HG02885 (cell line): ENCODE measurements around the gene GALNT15.
A peak's percentile ranks its signal among the peaks of the same experiment; 100 is the strongest.

Source experiments
- ATAC-seq: cut with Tn5 transposase; IDR thresholded peaks from one replicate; pipeline ENCODE4 v1.9.1; 2021; ENCODE audit warnings: mild to moderate bottlenecking; ENCODE audit not compliant: unreplicated experiment, poor library complexity

Gene GALNT15

GRCh38 chr3:16247282-16248061, 73.0 kb downstream of the GALNT15 start:
- peak; percentile 85 for ATAC-seq

- ATAC-seq: no peak
Observed at GRCh38 chr3:16248556-16248955, 74.1 kb downstream of the GALNT15 start.

GRCh38 chr3:16249336-16249735, 74.9 kb downstream of the GALNT15 start:
- ATAC-seq: no peak

- no peak for ATAC-seq
Observed at GRCh38 chr3:16249886-16250285, 75.4 kb downstream of the GALNT15 start.

- no peak for ATAC-seq
Observed at GRCh38 chr3:16251316-16252085, 77.0 kb downstream of the GALNT15 start.

- ATAC-seq: no peak
Observed at GRCh38 chr3:16252243-16252978, 77.9 kb downstream of the GALNT15 start.

- ATAC-seq: no peak
Observed at GRCh38 chr3:16252988-16253387, 78.5 kb downstream of the GALNT15 start.

- no peak for ATAC-seq
Observed at GRCh38 chr3:16253601-16254000, 79.1 kb downstream of the GALNT15 start.

GRCh38 chr3:16254916-16255315, 80.4 kb downstream of the GALNT15 start:
- no peak for ATAC-seq

GRCh38 chr3:16255326-16255725, 80.8 kb downstream of the GALNT15 start:
- no peak for ATAC-seq

- no peak for ATAC-seq
Observed at GRCh38 chr3:16255726-16256125, 81.2 kb downstream of the GALNT15 start.

GRCh38 chr3:16257309-16257708, 82.8 kb downstream of the GALNT15 start:
- ATAC-seq: no peak

GRCh38 chr3:16258177-16258576, 83.7 kb downstream of the GALNT15 start:
- ATAC-seq: no peak

GRCh38 chr3:16258866-16259265, 84.4 kb downstream of the GALNT15 start:
- no peak for ATAC-seq

- no peak for ATAC-seq
Observed at GRCh38 chr3:16260046-16260445, 85.6 kb downstream of the GALNT15 start.

GRCh38 chr3:16262174-16262573, 87.7 kb downstream of the GALNT15 start:
- ATAC-seq: no peak

GRCh38 chr3:16264174-16264707, 89.8 kb downstream of the GALNT15 start:
- peak; percentile 5 for ATAC-seq

- peak; percentile 99 for ATAC-seq
Observed at GRCh38 chr3:16264708-16265454, 90.4 kb downstream of the GALNT15 start, which contains the start of the genes DPH3 and OXNAD1. Gene DPH3, minus strand, starts transcription at chr3:16264943. Its CDS starts 67 bp downstream, at chr3:16264876. Gene OXNAD1, plus strand, starts transcription at chr3:16265212. Its CDS starts 5,741 bp downstream, at chr3:16270953.

GRCh38 chr3:16265455-16265786, 90.9 kb downstream of the GALNT15 start:
- no peak for ATAC-seq

GRCh38 chr3:16266714-16267113, 92.2 kb downstream of the GALNT15 start:
- ATAC-seq: no peak
